Measurements from ENCODE around the gene ANKS1A.

DNA sequence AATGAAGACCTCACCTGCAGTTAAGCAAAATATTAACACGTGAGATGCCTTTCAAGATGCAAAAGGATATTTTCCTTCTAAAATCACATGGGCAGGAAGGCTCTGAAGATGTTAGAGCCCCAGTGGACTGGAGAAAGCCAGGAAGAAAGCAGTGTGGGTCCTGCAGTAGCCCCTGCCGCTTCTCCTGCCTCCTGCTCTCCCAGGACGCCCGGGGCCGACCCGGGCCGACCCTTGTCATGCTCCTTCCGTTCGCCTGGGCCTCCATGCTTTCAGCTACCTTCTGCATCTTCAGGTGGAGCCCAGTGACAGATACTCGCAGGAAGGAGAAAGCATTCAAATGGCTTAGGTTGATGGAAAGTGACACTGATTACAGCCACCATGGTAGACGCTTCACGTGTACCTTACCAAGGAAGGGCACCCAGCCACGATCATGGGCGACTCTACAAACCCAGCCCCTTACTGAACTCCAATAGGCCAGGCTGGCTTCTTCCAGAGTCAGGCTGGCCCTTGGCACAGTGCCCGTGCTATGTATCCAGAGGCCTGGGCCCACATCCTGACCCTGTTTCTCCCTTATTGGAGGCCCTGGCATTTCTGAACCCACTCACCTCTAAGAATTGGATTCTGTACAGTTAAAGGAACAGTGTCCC is 183.1 kb downstream of the ANKS1A start:
- no peak for TF ChIP-seq RXRA (IDR thresholded peaks at IDR 0.05; ENCODE audit: borderline replicate concordance, low read depth)
- TF ChIP-seq NRF1 (IDR thresholded peaks at IDR 0.05; ENCODE audit: low read depth, low read length), result no peak
- TF ChIP-seq, protein P1, sequence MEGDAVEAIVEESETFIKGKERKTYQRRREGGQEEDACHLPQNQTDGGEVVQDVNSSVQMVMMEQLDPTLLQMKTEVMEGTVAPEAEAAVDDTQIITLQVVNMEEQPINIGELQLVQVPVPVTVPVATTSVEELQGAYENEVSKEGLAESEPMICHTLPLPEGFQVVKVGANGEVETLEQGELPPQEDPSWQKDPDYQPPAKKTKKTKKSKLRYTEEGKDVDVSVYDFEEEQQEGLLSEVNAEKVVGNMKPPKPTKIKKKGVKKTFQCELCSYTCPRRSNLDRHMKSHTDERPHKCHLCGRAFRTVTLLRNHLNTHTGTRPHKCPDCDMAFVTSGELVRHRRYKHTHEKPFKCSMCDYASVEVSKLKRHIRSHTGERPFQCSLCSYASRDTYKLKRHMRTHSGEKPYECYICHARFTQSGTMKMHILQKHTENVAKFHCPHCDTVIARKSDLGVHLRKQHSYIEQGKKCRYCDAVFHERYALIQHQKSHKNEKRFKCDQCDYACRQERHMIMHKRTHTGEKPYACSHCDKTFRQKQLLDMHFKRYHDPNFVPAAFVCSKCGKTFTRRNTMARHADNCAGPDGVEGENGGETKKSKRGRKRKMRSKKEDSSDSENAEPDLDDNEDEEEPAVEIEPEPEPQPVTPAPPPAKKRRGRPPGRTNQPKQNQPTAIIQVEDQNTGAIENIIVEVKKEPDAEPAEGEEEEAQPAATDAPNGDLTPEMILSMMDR (IDR thresholded peaks at IDR 0.05), result no peak
- TF ChIP-seq GABPA (IDR thresholded peaks at IDR 0.05; ENCODE audit: low read depth), result no peak
- TF ChIP-seq, protein P2, sequence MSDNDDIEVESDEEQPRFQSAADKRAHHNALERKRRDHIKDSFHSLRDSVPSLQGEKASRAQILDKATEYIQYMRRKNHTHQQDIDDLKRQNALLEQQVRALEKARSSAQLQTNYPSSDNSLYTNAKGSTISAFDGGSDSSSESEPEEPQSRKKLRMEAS (IDR thresholded peaks at IDR 0.05; ENCODE audit: low read depth), result no peak
- no peak for TF ChIP-seq MEF2A (IDR thresholded peaks at IDR 0.05; ENCODE audit: borderline replicate concordance, low read depth)
- TF ChIP-seq YY1 (IDR thresholded peaks at IDR 0.05; ENCODE audit: low read depth), result no peak
- no peak for TF ChIP-seq JUND (IDR thresholded peaks at IDR 0.05)
- TF ChIP-seq MXI1 (IDR thresholded peaks at IDR 0.05; ENCODE audit: low read depth, low read length), result no peak
- TF ChIP-seq POLR2AphosphoS5 (IDR thresholded peaks at IDR 0.05; ENCODE audit: low read depth, low read length), result no peak
